Mesenchymal stem cell (in vitro differentiated cells and primary cell): ENCODE data around the gene FBXL17.
A peak's percentile ranks its signal among the peaks of the same experiment; 100 is the strongest.

Source experiments
- DNase-seq: peaks from one replicate; pipeline ENCODE4 v3.0.0-alpha.2; 2013
- H2AFZ ChIP-seq: one replicate; pipeline ENCODE4 v1.6.1; 2013; ENCODE audit warnings: low read depth, mild to moderate bottlenecking, control low read depth, inconsistent platforms, low read length, moderate library complexity
- H2AK5ac ChIP-seq: 2 replicates; pipeline ENCODE4 v1.6.1; 2013; ENCODE audit warnings: low read length, moderate library complexity, mild to moderate bottlenecking, inconsistent platforms; ENCODE audit not compliant: severe bottlenecking
- H2BK120ac ChIP-seq: one replicate; pipeline ENCODE4 v1.6.1; 2013; ENCODE audit warnings: low read depth, mild to moderate bottlenecking, inconsistent platforms, low read length, moderate library complexity
- H2BK12ac ChIP-seq, 2 experiments: one replicate each; pipeline ENCODE4 v1.6.1; 2013; ENCODE audit warnings: inconsistent platforms in 2 of 2, low read length in 2 of 2, mild to moderate bottlenecking in 2 of 2, moderate library complexity in 2 of 2, control low read depth in 1 of 2
- H2BK15ac ChIP-seq: one replicate; pipeline ENCODE4 v1.6.1; 2013; ENCODE audit warnings: mild to moderate bottlenecking, low read depth, inconsistent platforms; ENCODE audit not compliant: poor library complexity, severe bottlenecking
- H2BK5ac ChIP-seq: 2 replicates; pipeline ENCODE4 v1.6.1; 2013; ENCODE audit warnings: low read depth, mild to moderate bottlenecking, low read length, control low read depth, inconsistent platforms; ENCODE audit not compliant: poor library complexity, severe bottlenecking
- H3K14ac ChIP-seq, 2 experiments: one replicate each; pipeline ENCODE4 v1.6.1; 2013; ENCODE audit warnings: inconsistent platforms in 2 of 2, low read length in 2 of 2, control low read depth in 1 of 2, mild to moderate bottlenecking in 1 of 2, moderate library complexity in 1 of 2
- H3K18ac ChIP-seq, 2 experiments: one replicate each; pipeline ENCODE4 v1.6.1; 2013; ENCODE audit warnings: inconsistent platforms in 2 of 2, low read length in 2 of 2, control low read depth in 1 of 2, low read depth in 1 of 2, mild to moderate bottlenecking in 1 of 2
- H3K23ac ChIP-seq, 2 experiments: one replicate each; pipeline ENCODE4 v1.6.1; 2013; ENCODE audit warnings: inconsistent platforms in 2 of 2, low read length in 2 of 2, mild to moderate bottlenecking in 2 of 2, moderate library complexity in 2 of 2, control low read depth in 1 of 2
- H3K27ac ChIP-seq: 2 replicates; pipeline ENCODE4 v1.5.1; 2013; ENCODE audit warnings: mild to moderate bottlenecking, moderate library complexity, low read length, control low read depth, inconsistent platforms; ENCODE audit not compliant: poor library complexity, severe bottlenecking
- H3K27me3 ChIP-seq, 2 experiments: 2 replicates each; pipeline versions ENCODE4 v1.6.1 to v1.7.0; 2013; ENCODE audit warnings: low read length in 2 of 2, mild to moderate bottlenecking in 2 of 2, moderate library complexity in 2 of 2, control low read depth in 1 of 2, inconsistent platforms in 1 of 2; ENCODE audit not compliant: control insufficient read depth in 1 of 2, insufficient read depth in 1 of 2
- H3K36me3 ChIP-seq, 2 experiments: 2 replicates each; pipeline versions ENCODE4 v1.6.1 to v1.7.0; 2013; ENCODE audit warnings: low read length in 2 of 2, control low read depth in 1 of 2, inconsistent platforms in 1 of 2, low read depth in 1 of 2, mild to moderate bottlenecking in 1 of 2; ENCODE audit not compliant: insufficient read depth in 2 of 2, control insufficient read depth in 1 of 2
- H3K4ac ChIP-seq, 2 experiments: one replicate each; pipeline ENCODE4 v1.6.1; 2013; ENCODE audit warnings: inconsistent platforms in 2 of 2, low read length in 2 of 2, mild to moderate bottlenecking in 2 of 2, moderate library complexity in 2 of 2, control low read depth in 1 of 2, low read depth in 1 of 2
- H3K4me1 ChIP-seq: 2 replicates; pipeline ENCODE4 v1.6.1; 2013; ENCODE audit warnings: low read depth, low read length, control low read depth; ENCODE audit not compliant: control insufficient read depth, insufficient read depth
- H3K4me2 ChIP-seq: 2 replicates; pipeline ENCODE4 v1.6.1; 2013; ENCODE audit warnings: low read length, mild to moderate bottlenecking, inconsistent platforms; ENCODE audit not compliant: poor library complexity, severe bottlenecking
- H3K4me3 ChIP-seq, 2 experiments: 2 replicates each; pipeline versions ENCODE4 v1.5.1 to v1.7.0; 2013; ENCODE audit warnings: low read length in 2 of 2, mild to moderate bottlenecking in 2 of 2, control low read depth in 1 of 2, low read depth in 1 of 2; ENCODE audit not compliant: insufficient read depth in 1 of 2
- H3K79me1 ChIP-seq: replicated peaks from 2 replicates; pipeline ENCODE4 v1.6.1; 2013; ENCODE audit warnings: mild to moderate bottlenecking, control low read depth, low read length, inconsistent platforms; ENCODE audit not compliant: poor library complexity, severe bottlenecking
- H3K9ac ChIP-seq: 2 replicates; pipeline ENCODE4 v1.7.0; 2013; ENCODE audit warnings: mild to moderate bottlenecking, low read length, moderate library complexity
- H3K9me3 ChIP-seq: 2 replicates; pipeline ENCODE4 v1.7.0; 2013; ENCODE audit warnings: mild to moderate bottlenecking, low read length; ENCODE audit not compliant: control insufficient read depth
- H4K8ac ChIP-seq: one replicate; pipeline ENCODE4 v1.6.1; 2013; ENCODE audit warnings: inconsistent platforms, mild to moderate bottlenecking, low read length, moderate library complexity
- H4K91ac ChIP-seq: one replicate; pipeline ENCODE4 v1.6.1; 2013; ENCODE audit warnings: mild to moderate bottlenecking, low read length, inconsistent platforms
- WGBS: methylation state at CpG from one replicate; pipeline ENCODE4 v1.1.7; 2013; ENCODE audit warnings: mixed read lengths; 5-methylcytosine and 5-hydroxymethylcytosine counted together

The FBXL17 gene

DNA sequence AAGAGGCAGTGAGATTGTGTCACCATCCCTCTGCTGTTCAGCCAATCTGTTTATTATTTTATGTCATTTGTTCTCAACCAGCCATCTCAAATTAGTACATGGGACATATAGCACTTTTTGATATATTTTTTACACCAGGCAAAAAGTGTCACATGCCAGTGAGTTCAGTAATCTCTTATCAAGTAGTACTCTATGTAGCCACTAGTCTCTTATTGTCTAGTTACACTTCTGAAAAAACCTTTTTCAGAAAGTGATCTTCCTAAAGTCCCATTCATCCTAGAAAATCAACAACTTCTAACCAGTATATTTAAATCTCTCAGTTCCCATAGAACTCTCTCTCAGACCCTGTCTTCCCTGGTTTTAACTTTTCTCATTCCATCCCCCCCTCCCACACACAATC lies 321.6 kb downstream of the FBXL17 start:
- no peak for DNase-seq
- Histone ChIP-seq H3K4me3 (no peak overlapping the region), H3K14ac (no peak overlapping the region), H3K18ac (no peak overlapping the region), H2BK15ac (no peak overlapping the region), H2BK120ac (no peak overlapping the region), H3K9me3 (no peaks in the 10 kb centered on the region), H4K8ac (no peak overlapping the region), H2AK5ac (no peak overlapping the region), H4K91ac (no peak overlapping the region), H2BK5ac (no peak overlapping the region), H3K4me1 (no peaks in the 10 kb centered on the region), H2AFZ (no peak overlapping the region), H3K23ac (no peak overlapping the region), H2BK12ac (no peak overlapping the region), H3K27ac (no peak overlapping the region), H3K4me2 (no peak overlapping the region), H3K79me1 (no peaks in the 10 kb centered on the region), H3K27me3 (no peaks in the 10 kb centered on the region), H3K9ac (no peak overlapping the region), H3K4ac (no peak overlapping the region), H3K36me3 (no peaks in the 10 kb centered on the region)

DNA sequence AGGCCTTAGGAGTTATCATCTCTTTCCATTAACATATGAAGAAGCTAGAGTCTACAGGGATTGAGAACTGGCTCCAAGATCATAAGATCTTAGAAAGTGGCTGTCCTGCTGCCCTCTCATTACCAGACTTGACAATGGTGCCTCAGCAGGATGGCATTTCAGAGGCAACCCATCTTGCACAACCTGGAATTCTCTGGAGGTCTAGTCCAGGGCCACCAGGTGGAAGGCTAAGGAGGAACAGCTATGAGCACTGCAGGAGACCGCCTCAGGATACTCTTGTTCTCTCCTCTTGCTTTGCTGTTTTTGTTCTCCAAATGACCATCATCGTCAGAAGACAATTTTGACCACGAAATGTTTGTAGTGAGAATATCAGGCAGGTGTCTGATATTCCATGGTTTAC lies 322.6 kb downstream of the FBXL17 start:
- H3K9ac ChIP-seq, result no peak overlapping the region
- no peak overlapping the region for H2AK5ac ChIP-seq
- no peak overlapping the region for H3K23ac ChIP-seq
- H3K4me2 ChIP-seq, result no peak overlapping the region
- H2BK120ac ChIP-seq, result no peak overlapping the region
- no peak overlapping the region for H4K8ac ChIP-seq
- DNase-seq, result no peak
- H2BK5ac ChIP-seq, result no peak overlapping the region
- no peak overlapping the region for H3K4me3 ChIP-seq
- H3K27ac ChIP-seq, result no peak overlapping the region
- H2BK15ac ChIP-seq, result no peak overlapping the region
- no peak overlapping the region for H2BK12ac ChIP-seq
- H3K79me1 ChIP-seq, result no peaks in the 10 kb centered on the region
- H3K36me3 ChIP-seq, result no peaks in the 10 kb centered on the region
- H3K9me3 ChIP-seq, result peaks cover 3% of the 10 kb centered on the region
- H3K27me3 ChIP-seq, result no peaks in the 10 kb centered on the region
- no peaks in the 10 kb centered on the region for H3K4me1 ChIP-seq
- H2AFZ ChIP-seq, result no peak overlapping the region
- H3K18ac ChIP-seq, result no peak overlapping the region
- 86% methylated on average over 1 of the region's 3 CpGs for WGBS
- no peak overlapping the region for H4K91ac ChIP-seq
- no peak overlapping the region for H3K4ac ChIP-seq
- H3K14ac ChIP-seq, result no peak overlapping the region

DNA sequence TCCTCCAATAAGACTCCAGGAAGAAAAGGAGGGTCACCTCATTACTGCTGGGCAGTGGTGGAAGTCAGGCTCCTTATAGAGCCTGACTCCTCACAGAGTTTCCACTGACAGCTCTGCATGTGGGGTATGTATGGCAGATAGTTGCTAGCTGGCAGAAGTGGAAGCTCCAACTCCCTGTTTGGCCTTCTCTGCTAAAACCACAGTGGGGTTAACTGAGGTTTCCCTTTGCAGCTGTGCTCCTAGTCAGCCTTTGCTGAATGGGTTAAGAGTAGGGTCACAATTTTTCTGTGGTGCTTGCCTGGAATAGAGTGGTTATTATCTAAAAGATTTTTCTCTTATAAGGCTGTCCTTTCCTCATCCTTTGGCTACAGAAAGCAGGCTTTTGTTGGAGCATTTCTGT lies 327.5 kb downstream of the FBXL17 start:
- Histone ChIP-seq H2BK15ac (no peak overlapping the region), H2AK5ac (no peak overlapping the region), H3K79me1 (no peaks in the 10 kb centered on the region), H2BK12ac (no peak overlapping the region), H3K4me2 (no peak overlapping the region), H2BK120ac (no peak overlapping the region), H4K91ac (no peak overlapping the region), H3K9me3 (peaks cover 31% of the 10 kb centered on the region), H3K4me1 (no peaks in the 10 kb centered on the region), H3K14ac (no peak overlapping the region), H2AFZ (no peak overlapping the region), H3K9ac (no peak overlapping the region), H3K4ac (no peak overlapping the region), H3K27ac (no peak overlapping the region), H3K18ac (no peak overlapping the region), H3K23ac (no peak overlapping the region), H3K36me3 (no peaks in the 10 kb centered on the region), H3K27me3 (no peaks in the 10 kb centered on the region), H2BK5ac (no peak overlapping the region), H4K8ac (no peak overlapping the region), H3K4me3 (no peak overlapping the region)
- DNase-seq, result no peak

DNA sequence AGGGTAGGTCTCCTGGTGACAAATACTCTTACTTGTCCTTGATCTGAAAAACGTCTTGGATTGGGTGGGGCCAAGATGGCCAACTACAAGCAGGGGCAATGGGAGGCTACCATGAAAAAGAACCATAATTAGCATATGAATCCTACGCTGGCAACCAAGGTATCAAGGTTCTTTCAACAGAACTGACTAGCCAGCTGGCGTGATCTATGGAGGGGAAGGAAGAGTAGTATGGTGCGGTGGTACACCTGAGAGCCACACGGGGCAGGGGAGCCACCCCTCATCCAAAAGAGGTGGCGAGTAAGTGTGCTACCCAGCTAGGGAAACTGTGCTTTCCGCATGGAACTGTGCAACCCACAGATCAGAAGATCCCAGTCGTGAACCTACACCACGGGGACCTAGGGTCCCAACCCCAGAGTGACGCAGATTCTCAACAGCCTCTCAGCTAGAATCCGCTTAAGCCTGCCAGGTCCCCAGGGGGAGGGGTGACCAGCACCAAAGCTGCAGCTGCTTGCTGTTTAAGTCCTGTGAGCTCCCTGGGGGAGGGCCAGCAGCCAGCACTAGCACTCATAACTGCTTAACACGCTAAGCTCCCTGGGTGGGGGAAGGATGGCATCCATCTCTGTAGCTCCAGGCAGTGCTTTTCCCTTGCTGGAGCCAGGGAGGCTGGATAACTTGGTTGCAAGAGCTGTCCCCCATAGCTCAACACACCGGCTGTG lies 334.8 kb downstream of the FBXL17 start:
- no peak overlapping the region for H3K4ac ChIP-seq
- peaks cover 21% of the 10 kb centered on the region for H3K9me3 ChIP-seq
- 93% methylated on average over 13 of the region's 13 CpGs for WGBS

More for the DNA sequence above, 334.8 kb downstream of the FBXL17 start:
- DNase-seq, result no peak
- no peak overlapping the region for H2BK120ac ChIP-seq
- no peaks in the 10 kb centered on the region for H3K27me3 ChIP-seq
- no peaks in the 10 kb centered on the region for H3K4me1 ChIP-seq
- H3K18ac ChIP-seq, result no peak overlapping the region
- peak overlapping the region in 1 of 2 experiments; percentile 15 for H2BK12ac ChIP-seq
- H3K36me3 ChIP-seq, result no peaks in the 10 kb centered on the region
- H4K91ac ChIP-seq, result no peak overlapping the region
- H2AFZ ChIP-seq, result no peak overlapping the region
- no peak overlapping the region for H2BK5ac ChIP-seq
- H3K4me2 ChIP-seq, result no peak overlapping the region
- no peaks in the 10 kb centered on the region for H3K79me1 ChIP-seq
- no peak overlapping the region for H2BK15ac ChIP-seq
- H3K27ac ChIP-seq, result no peak overlapping the region
- no peak overlapping the region for H3K14ac ChIP-seq
- no peak overlapping the region for H4K8ac ChIP-seq
- no peak overlapping the region for H3K9ac ChIP-seq
- H3K23ac ChIP-seq, result no peak overlapping the region
- no peak overlapping the region for H3K4me3 ChIP-seq
- no peak overlapping the region for H2AK5ac ChIP-seq
